Daoy (cell line): ENCODE data around the gene PPFIA4. TPM values are rescaled to one million over a fixed set of nuclear protein-coding genes. Genes with fewer than 3 reads are reported as not detected.

Experiments used
- DNase-seq: peaks from one replicate; pipeline ENCODE4 v3.0.0-alpha.2; 2015; ENCODE audit warnings: low read depth
- total RNA-seq: library from RNA; depleted of rRNA; stranded (reverse); fragments of >200 nt; shearing (Covaris generic); gene quantifications from 2 replicates; pipeline ENCODE4 v1.2.3, GENCODE V29; 2014

PPFIA4 gene
- total RNA-seq, 1 experiment from 2014 or later, result 0.11 TPM

DNA sequence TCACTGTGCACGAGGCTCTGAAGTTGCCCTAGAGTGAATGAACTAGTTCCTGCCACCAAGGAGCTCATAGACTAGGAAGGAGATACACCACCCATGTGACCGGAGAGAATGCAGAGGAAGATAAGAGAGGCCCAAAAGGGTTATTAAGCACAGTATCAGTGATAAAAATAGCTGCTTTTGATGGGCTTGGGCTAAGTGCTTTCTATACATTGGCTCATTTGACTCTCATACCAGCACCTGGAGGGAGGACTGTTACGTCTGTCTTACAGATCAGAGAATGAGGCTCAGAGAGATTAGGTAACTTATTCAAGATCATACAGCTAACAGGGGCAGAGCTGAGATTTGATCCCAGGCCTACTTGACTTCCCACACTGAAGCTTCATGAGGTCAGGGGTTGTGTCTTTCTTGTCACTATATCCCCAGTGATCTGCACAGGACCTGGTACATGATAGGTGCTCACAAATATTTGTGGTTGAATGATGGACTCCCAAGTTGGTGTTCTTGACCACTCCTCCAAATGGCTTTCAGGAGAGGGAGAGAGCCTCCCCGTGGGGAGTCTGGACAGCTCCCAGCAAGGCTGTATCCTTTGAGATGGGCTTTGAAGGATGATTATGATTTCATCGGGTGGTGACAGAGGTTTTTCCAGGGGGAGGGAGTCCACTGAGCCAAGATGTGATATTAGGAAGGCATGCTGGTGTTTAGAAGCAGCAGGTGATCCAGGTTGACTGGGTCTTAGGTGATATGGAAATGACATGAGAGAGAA is 14.4 kb downstream of the PPFIA4 start:
- no peak for DNase-seq

DNA sequence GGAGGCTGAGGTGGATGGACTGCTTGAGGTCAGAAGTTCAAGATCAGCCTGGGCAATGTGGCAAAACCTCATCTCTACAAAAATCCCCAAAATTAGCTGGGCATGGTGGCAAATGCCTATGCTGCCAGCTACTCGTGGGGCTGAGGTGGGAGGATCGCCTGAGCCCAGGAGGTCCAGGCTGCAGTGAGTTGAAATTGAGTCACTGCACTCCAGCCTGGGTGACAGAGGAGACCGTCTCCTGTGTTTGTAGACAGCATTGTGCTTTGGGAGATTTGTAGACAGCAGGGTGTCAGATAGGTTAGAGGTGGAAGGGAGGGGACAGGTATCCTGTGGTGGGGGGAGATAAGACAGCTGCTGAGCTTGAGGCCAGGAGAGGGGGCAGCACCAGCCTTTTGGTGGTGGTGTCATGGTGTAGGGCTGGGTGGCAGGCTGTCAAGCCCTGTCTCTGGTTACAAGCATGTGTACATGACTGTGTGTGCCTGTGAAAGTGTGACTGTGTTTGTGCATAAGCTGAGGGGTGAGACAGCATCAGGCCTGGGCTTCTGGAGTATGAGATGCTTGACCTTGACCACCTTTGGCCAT is 15.2 kb downstream of the PPFIA4 start:
- DNase-seq, result no peak

DNA sequence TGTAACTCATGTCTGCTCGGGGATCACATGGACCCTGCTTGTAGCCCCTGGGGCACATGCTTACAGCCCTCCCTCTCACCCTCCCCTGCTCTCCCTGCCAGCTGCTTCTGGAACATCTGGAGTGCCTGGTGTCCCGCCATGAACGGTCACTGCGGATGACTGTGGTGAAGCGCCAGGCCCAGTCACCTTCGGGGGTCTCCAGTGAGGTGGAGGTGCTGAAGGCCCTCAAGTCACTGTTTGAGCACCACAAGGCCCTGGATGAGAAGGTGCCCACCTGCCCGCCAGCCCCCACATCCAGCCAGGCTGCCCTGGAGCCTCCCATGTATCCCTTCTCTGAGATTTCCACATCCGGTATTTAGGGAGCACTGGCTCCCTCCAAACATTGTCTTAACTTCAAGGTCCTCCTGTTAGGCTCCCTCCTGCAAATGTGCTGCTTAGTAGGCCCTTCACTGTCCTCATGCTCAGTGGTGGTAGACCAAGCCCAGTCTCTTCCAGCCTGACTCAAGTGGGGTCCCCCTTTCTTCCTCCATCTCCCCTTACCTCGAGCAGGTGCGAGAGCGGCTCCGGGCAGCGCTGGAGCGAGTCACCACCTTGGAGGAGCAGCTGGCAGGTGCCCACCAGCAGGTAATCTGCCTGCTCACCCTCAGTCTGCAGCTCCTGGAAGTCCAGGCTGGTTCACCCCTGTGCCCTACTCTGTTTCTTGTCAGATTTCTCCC is 17.7 kb downstream of the PPFIA4 start:
- DNase-seq, result no peak

DNA sequence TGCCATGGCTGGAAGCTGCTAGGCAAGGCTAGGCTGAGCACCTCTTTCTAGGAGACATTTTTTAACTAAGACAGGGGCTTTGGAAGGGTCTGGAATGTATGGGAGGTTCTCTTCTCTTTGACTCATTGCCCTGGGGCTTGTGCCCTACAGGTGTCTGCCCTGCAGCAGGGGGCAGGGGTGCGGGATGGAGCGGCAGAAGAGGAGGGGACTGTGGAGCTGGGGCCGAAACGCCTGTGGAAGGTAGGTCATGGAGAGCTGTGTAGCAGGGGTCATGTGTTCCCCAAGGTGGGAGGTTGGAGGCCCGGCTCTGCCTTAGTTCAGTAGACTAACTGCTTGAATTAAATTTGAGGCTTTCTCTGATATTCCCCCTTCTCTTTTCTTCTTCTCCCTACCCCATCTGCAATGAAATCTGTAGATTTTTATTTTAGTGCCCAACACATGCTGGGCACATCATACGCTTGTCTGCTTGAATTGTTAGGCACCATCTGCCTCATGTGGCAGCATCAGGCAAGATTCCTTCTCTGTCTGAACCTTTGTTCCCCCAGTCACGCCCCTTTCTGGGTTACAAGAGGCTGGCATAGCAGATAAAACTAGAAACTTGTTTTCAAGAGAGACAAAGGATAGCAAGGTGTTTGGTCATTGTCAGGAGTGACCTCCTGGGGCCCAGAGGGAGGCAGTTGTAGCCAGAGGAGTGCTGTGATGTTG is 18.4 kb downstream of the PPFIA4 start:
- no peak for DNase-seq

DNA sequence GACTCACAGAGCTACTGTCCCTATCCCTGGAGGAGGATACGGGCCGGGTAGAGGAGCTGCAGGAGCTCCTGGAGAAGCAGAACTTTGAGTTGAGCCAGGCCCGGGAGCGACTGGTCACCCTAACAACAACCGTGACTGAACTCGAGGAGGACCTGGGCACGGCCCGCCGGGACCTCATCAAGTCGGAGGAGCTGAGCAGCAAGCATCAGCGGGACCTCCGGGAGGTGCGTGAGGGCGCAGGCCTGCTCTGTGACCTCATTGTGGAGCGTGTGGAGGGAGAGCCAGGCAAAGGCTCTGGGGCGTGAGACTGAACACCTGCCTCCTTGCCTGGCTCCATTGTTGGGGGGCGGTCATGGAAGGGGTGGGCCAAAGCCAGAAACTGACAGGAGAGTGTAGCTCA is 19.0 kb downstream of the PPFIA4 start:
- DNase-seq, result no peak

DNA sequence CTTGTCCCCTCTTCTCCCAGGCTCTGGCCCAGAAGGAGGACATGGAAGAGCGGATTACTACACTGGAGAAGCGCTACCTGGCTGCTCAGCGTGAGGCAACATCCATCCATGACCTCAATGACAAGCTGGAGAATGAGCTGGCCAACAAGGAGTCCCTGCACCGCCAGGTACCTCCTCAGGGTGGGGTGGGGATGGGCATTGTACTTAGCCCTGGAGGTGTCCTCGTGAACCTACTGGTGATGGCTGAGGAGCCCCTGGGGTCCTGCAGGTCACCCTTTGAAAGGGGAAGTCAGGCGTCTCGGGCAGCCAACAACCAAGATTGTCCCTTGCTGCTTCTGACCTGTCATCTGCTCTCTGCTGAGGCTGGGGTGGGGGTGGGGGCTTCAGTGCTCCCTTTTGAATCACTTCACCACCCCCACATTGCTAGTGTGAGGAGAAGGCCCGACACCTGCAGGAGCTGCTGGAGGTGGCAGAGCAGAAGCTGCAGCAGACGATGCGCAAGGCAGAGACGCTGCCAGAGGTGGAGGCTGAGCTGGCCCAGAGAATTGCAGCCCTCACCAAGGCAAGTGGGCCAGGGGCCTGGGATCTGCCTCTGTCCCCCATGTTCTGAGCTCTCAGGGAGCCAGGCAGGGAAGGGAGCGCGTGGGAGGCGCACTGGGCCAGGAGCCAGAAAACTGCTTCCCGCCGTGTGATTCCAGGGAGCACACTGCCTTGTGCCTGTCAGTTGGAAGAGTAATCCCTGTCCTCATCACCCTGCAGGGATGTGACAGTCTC is 19.7 kb downstream of the PPFIA4 start:
- DNase-seq, result peak; percentile 37

DNA sequence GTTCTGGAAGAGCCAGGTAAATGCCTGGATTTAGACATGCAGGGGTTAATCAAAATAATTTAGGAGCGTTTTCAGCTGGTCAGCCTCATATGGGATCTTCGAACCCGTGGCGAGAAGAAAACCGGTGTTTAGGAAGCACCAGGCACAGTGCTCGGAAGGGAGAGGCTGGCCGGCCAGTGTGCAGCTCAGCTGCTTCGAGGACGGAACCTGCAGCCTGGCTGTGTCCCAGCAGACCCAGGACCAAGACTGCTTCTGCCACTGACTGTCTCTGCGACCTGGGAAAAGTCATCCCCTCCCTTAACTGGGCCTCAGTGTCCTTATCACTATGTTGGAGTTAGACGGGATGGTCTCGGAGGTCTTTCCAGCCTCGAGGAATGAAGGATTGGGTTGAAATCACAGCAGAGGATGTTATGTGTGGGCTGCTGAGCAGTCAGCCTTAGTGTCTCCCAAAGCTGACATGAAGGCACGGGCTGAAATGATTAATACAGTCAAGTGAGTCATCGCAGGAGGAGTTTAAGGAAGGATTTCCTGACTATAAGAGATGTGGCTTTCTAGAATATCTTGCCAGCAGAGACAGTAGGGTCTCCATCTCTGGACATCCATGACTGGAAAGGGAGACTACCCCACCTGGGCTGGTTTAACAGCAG is 20.8 kb downstream of the PPFIA4 start:
- DNase-seq, result peak; percentile 75

DNA sequence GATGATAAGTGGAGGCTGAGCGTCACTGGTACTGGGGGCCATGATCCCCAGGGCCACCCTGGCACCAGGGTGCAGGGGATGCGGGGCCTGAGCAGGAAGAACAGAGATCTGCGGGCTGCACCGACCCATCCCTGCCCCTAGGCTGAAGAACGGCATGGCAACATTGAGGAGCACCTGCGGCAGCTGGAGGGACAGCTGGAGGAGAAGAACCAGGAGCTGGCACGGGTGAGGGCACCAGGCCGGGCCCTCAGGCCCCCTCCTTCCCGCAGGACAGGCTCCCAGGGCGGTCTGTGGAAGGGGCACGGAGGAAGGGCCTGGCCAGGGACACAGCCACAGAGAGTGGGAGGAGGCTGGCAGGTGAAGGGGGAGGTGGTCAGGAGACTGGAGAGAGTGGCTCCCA is 21.8 kb downstream of the PPFIA4 start:
- no peak for DNase-seq

DNA sequence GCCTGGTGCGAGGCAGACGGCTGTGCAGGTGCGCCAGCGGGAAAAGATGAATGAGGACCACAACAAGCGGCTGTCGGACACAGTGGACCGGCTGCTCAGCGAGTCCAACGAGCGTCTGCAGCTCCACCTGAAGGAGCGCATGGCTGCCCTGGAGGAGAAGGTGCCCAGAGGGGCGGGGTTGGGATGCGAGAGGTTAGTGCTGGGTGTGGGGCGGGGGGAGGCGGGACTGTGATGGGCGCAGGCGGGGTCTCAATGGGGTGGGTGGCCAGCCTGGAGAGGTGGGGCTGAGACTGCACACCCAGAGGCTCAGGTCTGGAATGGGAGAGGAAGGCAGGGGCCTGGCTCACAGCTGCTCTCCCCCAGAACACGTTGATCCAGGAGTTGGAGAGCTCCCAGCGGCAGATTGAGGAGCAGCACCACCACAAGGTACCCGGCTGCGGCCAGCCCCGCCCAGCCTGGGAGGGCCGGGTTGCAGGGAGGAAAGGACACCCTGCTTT is 22.3 kb downstream of the PPFIA4 start:
- no peak for DNase-seq

DNA sequence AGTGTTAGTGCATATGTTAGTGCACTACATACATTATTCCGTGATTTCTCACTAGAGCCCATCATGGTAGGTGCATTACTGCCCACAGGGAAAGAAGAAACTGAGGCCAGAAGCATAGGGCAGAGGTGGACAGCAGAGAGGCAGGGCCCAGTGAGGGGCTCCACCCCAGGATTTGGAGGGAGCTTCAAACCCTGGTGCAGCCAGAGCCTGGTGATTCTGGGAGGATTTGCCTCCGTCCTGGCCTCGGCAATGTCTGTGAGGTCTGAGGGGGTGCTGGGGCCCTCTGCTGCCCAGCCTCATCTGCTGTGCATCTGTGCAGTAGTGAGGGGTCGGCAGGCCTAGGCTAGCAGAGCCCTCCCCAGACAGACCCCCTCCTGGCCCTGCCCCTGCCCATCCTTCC is 22.8 kb downstream of the PPFIA4 start:
- DNase-seq, result no peak

DNA sequence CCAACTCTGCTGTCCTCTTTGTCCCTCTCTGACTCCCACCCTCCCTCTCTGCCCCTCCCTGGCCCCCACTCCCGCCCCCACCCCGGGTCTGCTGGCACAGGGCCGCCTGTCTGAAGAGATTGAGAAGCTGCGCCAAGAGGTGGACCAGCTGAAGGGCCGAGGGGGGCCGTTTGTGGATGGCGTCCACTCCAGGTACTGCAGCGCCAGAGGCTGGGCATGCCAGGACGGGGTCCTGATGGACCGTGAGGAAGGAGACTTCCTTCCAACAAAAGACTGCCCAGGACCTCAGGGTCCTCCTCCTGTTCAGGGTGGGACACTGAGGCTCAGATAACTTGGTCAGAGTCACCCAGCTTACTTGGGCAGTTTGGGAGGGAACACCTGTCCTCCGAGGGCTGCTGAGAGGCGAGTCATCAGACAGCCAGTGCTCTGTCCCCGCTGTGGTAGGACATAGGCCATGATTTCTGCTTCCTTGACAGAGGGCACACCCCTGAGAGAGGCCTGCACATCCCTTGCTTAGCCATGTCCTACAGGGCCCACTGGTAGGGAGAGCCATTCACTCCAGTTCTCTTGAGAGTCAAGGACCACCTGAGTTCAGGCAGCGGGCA is 23.4 kb downstream of the PPFIA4 start:
- no peak for DNase-seq

DNA sequence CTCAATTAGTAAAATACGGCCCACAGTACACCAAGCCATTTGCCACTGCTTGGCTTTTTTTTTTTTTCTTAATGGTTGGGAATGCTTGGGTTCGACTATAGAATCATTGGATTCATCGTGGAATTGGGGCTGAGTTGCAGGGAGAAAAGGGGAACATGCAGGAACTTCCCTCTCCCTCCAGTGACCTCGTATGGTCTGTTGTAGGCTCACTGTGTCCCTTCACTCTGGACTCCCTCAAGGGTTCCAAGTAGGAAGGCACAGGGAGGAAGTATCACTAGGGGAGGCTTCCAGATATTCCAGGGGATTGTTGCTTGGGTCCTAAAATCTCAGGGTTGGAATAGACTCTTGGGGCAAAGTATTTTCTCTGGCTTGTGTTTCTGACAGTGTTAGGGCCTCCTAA is 24.5 kb downstream of the PPFIA4 start:
- DNase-seq, result no peak

DNA sequence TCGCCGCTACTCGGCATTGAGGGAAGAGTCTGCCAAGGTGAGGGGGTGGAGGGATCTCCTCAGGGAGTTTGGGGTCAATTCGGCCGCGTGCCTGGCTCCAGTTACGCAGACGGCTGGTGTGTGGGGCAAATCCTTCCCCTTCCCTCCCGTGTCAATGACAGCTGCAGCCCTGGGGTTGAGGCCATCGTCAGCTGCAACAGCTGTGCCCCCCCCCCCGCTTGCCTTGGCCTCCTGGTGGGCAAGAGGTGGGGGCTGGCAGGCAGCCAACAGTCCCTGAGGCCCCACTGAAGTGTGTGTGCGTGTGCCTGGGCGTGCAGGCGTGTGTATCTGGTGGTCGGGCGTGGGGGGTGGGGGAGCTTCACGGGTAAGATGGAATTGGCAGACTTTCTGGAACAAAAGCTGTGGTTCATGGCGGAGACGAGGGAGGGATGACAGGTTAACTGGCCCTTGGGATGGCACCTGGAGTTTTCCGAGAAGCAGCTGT is 25.6 kb downstream of the PPFIA4 start:
- no peak for DNase-seq

DNA sequence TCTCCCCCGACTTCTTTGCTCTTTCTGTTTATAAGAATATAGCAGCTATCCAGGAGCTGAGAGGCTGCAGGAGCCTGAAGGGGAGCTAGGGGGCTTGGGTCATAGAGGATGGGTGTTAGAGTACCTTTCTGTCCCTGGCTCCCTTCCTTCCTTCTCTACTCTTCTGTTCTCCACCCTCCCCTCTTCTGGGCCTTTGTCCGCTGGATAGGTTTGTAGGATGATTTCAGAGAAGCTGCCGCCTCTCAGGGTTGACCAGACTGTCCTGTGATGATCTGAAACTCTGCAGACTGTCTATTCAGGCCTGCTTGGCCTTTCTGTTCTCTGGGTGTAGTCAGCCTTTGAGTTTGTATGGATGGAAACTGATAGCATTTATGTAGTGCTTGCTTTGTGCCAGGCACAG is 26.3 kb downstream of the PPFIA4 start:
- DNase-seq, result no peak

DNA sequence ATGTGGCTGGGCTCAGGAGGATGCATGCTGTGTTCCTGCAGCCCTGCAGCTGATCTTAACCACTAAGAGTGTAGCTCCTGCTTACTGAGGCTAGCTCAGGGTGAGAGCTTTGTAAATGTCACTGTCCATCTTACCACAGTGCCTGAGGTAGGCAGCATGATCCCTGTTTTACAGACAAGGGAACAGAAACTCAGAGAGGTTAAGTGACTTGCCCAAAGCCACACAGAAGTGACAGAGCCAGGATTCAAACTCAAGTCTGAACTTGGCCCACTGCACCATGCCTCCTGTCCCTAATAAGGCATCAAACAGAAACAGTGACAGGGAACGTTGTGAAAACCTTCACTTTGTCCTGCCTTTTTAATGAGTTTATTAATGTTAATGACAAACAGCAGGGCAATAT is 27.9 kb downstream of the PPFIA4 start:
- DNase-seq, result no peak

DNA sequence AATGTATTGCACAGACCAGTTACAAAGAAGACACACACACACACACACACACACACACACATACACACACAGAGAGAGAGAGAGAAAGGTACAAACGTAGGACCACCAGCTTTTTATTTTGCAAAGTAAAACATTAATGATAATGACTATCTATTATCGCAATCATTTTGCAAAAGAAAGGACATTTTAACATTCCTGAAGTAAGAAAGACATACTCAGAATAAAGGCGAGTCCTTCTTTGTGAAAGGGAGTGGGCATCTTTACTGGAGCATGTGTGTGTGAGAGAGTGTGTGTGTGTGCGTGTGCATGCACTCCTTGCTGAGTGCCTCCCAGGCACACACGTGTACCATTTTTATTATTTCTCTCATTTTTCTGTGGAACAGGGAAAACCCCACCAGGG is 28.4 kb downstream of the PPFIA4 start:
- no peak for DNase-seq

DNA sequence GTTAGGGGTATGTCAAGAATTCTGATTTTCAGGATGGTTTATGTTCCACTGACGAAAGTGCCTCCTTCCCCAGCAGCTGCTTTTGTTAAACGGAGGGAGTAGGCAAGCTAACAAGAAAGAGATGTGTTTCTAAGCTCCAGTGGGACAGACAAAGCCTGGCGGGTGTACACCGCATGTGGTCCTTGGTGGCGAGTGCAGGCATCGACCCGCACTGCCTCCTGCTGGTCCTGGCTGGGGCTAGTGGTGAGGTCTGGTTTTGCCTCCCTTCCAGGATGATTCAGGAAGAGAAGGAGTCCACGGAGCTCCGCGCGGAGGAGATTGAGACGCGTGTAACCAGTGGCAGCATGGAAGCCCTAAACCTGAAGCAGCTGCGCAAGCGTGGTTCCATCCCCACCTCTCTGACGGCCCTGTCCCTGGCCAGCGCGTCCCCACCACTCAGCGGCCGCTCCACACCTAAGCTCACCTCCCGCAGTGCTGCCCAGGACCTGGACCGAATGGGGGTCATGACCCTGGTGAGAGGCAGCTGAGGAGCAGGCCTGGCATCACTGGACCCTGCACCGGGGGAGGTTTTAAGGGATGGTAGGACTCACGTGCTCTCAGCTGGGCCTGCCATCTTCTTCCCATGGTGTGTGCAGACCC is 29.0 kb downstream of the PPFIA4 start:
- DNase-seq, result no peak

DNA sequence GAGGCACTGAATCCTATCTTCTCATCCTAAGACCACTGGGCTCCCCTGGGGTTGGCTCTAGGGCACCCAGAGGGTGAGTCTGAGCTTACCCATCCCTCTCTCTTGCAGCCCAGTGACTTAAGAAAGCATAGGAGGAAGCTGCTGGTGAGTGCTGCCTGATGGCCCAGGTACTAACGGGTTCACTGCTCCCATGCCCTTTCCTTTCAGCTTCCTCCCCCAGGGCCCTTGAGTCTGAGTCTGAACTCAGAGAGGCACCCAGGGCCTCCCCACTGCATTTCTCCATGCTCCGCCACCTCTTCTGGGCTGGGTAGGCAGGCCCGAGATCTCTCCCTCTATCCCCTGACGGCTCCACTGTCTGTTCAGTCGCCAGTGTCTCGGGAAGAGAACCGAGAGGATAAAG is 29.7 kb downstream of the PPFIA4 start:
- no peak for DNase-seq

DNA sequence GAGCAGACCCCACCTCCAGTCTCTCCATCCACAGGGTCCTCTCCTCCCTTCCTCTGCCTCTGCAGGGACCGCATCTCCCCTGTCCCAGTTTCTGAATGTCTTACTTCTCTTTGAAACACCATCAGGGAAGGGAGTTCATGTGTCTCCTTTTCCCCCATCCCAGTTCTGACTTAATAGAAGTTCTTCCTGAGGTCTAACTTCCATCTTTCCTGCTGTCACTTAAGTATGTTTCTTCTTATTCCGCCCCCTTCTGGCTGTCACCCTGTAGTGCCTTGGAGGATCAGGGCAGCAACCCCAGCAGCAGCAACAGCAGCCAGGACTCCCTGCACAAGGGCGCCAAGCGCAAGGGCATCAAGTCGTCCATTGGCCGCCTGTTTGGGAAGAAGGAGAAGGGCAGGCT is 30.2 kb downstream of the PPFIA4 start:
- no peak for DNase-seq
